ENCODE data around the gene NCBP3.

The NCBP3 gene

DNA sequence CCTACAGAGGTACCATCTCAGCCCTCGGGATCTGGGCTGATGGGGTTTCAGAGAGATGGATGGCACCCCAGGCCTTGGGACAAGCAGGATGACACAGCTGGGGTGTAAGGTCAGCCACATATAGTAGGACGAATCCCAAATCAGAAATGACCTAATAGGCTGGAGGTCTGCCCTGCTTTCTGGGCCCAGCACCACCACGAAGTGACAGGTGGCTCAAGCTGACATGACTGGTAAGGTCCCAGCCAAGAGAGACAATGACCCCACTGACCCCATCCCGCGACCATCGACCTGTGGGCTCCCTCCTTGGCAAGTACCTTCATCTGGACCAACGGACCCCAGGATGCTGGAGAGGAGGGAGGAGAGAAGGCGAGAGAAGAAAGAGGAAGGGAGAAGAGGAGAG lies 31.2 kb upstream of the NCBP3 start:
- TF ChIP-seq, protein P1, sequence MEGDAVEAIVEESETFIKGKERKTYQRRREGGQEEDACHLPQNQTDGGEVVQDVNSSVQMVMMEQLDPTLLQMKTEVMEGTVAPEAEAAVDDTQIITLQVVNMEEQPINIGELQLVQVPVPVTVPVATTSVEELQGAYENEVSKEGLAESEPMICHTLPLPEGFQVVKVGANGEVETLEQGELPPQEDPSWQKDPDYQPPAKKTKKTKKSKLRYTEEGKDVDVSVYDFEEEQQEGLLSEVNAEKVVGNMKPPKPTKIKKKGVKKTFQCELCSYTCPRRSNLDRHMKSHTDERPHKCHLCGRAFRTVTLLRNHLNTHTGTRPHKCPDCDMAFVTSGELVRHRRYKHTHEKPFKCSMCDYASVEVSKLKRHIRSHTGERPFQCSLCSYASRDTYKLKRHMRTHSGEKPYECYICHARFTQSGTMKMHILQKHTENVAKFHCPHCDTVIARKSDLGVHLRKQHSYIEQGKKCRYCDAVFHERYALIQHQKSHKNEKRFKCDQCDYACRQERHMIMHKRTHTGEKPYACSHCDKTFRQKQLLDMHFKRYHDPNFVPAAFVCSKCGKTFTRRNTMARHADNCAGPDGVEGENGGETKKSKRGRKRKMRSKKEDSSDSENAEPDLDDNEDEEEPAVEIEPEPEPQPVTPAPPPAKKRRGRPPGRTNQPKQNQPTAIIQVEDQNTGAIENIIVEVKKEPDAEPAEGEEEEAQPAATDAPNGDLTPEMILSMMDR (conservative IDR thresholded peaks at IDR 0.05; ENCODE audit: low read depth): no peak
- CTCF ChIA-PET: no interaction called here
- POLR2A ChIA-PET (ENCODE audit: low non-redundant PET): no interaction called here
- no peak overlapping the region for H3K27ac ChIP-seq
- DNase-seq (ENCODE audit: low spot score): no peak

DNA sequence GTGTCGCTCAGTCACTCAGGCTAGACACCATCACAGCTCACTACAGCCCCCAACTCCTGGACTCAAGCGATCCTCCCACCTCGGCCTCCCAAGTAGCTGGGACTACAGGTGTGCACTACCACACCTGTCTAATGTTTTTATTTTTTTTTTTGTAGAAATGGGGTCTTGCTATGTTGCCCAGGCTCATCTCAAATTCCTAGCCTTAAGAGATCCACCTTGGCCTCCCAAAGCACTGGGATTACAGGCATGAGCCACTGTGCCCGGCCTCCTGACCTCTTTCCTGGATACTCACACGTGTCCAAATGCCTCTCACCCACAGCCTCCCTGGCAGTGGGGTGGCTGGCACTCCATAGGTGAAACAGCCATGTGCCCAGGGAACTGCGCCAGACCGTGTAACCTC lies 29.3 kb upstream of the NCBP3 start:
- ChIA-PET CTCF (no interaction called here), POLR2A (ENCODE audit: low non-redundant PET) (no interaction called here)
- no peak for DNase-seq (ENCODE audit: low spot score)
- no peak overlapping the region for H3K27ac ChIP-seq
- TF ChIP-seq, protein P1 (conservative IDR thresholded peaks at IDR 0.05; ENCODE audit: low read depth): no peak

DNA sequence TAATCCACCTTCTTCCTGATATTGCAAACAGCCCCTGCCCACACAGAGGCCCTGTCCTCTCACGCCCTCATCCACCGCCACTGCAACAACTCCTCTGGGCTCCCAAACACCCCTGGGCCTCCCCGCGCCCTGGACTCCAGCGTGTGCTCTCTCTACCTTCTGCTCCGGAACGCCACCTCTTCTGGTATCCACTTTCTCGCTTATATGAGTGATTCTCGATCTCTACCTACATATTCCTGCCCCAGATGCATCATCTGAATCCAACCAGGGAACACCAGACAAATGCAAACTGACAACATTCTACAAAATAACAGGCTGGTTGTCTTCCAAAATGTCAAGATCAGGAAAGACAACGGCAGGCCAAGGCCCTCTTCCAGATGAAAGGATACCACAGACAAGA lies 27.8 kb upstream of the NCBP3 start:
- CTCF ChIA-PET: no interaction called here
- no peak for DNase-seq (ENCODE audit: low spot score)
- TF ChIP-seq, protein P1 (conservative IDR thresholded peaks at IDR 0.05; ENCODE audit: low read depth): no peak
- H3K27ac ChIP-seq: no peak overlapping the region
- POLR2A ChIA-PET (ENCODE audit: low non-redundant PET): no interaction called here

DNA sequence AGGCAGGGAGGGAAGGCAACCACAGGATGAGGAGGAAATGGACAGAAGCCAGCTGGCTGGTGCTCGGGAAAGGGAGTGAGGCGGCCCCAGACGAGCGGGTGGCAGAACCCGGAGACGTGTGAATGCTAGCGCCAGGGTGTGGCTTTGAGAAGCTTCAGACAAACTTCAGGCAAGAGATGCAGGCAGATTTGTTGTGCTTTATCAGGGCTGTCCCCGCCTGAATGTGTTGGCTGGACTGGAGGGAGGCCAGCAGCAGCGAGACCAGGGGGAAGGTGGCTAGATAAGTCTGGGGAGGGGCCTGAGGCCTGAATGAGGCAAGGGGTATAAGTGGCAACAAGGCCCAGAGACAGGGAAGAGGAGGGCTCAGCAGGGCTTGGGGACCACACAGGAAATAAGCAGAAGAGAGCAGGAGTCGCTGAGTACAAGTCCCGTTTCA lies 24.8 kb upstream of the NCBP3 start:
- no peak for DNase-seq (ENCODE audit: low spot score)
- TF ChIP-seq, protein P1 (conservative IDR thresholded peaks at IDR 0.05; ENCODE audit: low read depth): no peak
- POLR2A ChIA-PET (ENCODE audit: low non-redundant PET): no interaction called here
- H3K27ac ChIP-seq: peak overlapping the region; percentile 67
- CTCF ChIA-PET: no interaction called here

DNA sequence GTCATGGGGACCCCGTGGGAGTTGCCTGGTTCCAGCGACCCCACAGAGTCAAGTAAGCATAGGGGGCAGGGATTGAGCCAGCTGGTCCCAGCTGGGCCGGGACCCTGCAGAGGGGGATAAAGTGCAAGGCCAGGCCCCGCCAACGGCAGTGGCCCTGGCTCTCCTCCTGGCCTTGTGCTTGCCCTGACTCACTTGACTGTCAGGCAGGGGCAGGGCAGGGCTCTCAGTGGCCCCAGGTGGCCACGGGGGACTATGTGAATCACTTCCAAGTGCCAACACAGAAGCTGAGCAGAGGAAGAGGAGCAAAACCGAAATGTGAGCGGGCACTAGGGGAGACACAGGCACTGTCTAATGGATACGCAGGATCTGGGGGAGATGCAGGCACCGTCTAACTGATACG lies 21.6 kb upstream of the NCBP3 start:
- TF ChIP-seq, protein P1 (conservative IDR thresholded peaks at IDR 0.05; ENCODE audit: low read depth): no peak
- POLR2A ChIA-PET (ENCODE audit: low non-redundant PET): no interaction called here

DNA sequence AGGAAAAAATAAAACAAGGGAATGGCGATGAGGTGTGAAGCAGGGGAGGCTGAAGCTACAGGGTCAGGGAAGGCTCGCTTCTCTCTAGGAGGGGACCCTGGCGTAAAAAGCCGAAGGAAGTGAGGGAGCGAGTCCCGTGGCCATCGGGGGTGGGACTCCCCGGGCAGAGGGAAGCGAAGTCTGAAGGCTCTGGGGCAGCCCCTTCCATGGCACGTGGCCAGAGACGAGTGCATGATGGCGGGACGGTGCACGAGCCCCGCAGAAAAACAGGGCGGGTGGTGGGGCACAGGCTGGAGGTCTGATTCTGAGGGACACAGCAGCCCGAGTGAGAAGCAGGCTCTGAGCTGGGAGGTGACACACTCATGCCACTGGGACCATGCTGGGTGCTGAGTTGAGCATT lies 21.1 kb upstream of the NCBP3 start:
- no peak for DNase-seq (ENCODE audit: low spot score)
- CTCF ChIA-PET: interaction anchor here (0.6 to 0.7 kb wide), 2 partner anchors 206 to 819 kb away, joined by 3 read pairs; no protein-coding TSS in a partner anchor
- POLR2A ChIA-PET (ENCODE audit: low non-redundant PET): no interaction called here
- no peak overlapping the region for H3K27ac ChIP-seq
- TF ChIP-seq, protein P1 (conservative IDR thresholded peaks at IDR 0.05; ENCODE audit: low read depth): no peak

More for the DNA sequence above, 21.6 kb upstream of the NCBP3 start:
- CTCF ChIA-PET: no interaction called here
- no peak for DNase-seq (ENCODE audit: low spot score)
- H3K27ac ChIP-seq: no peak overlapping the region

DNA sequence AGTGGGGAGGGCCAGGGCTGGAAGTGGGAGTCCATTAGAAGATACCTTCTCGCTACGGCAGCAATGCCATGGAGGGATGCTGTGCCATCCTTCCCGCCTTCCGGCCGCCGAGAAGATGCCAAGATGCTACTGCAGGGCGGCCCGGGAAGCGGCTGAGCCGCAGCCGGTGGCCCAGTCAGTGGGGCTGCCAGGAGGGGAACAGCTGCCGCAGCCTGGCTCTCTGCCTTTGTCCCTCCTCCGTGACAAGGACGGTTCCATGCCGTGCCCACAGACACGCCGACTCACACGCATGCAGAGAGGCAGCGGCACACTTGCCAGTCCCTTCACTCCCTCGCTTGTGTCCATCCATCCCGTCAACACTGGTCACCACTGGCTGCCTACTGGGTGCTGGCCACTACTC lies 20.2 kb upstream of the NCBP3 start:
- TF ChIP-seq, protein P1 (conservative IDR thresholded peaks at IDR 0.05; ENCODE audit: low read depth): no peak
- POLR2A ChIA-PET (ENCODE audit: low non-redundant PET): no interaction called here
- DNase-seq (ENCODE audit: low spot score): no peak
- CTCF ChIA-PET: interaction anchor here (0.6 kb wide), 1 partner anchor 207 kb away, joined by 3 read pairs; no protein-coding TSS in a partner anchor
- no peak overlapping the region for H3K27ac ChIP-seq

Measured in RWPE1 (cell line).